SKM-1 treated with dmso at 0.1 percent for 144 hours (cell line): ENCODE results near the gene PHF11.

Experiments
- DNase-seq: peaks from one replicate; lab custom pipeline; 2025; ENCODE audit not compliant: unreplicated experiment; lab: John Stamatoyannopoulos, UW

The PHF11 gene

GRCh38 chr13:49497272-49497671 is 1.5 kb downstream of the PHF11 start:
- DNase-seq, result no peak

- DNase-seq, result no peak
Measured at GRCh38 chr13:49498206-49498605, 2.5 kb downstream of the PHF11 start.

- DNase-seq, result no peak
Measured at GRCh38 chr13:49499889-49500660, 4.3 kb downstream of the PHF11 start.

GRCh38 chr13:49502954-49503353 is 7.2 kb downstream of the PHF11 start:
- DNase-seq, result no peak

GRCh38 chr13:49503951-49504350 is 8.2 kb downstream of the PHF11 start:
- DNase-seq, result no peak

- DNase-seq, result no peak
Measured at GRCh38 chr13:49512578-49512977, 16.8 kb downstream of the PHF11 start.

GRCh38 chr13:49516467-49516866 is 20.7 kb downstream of the PHF11 start:
- no peak for DNase-seq

- no peak for DNase-seq
Measured at GRCh38 chr13:49517461-49517860, 21.7 kb downstream of the PHF11 start.

- no peak for DNase-seq
Measured at GRCh38 chr13:49521224-49521623, 25.5 kb downstream of the PHF11 start.

- no peak for DNase-seq
Measured at GRCh38 chr13:49524740-49525501, 29.2 kb downstream of the PHF11 start.

- DNase-seq, result no peak
Measured at GRCh38 chr13:49527123-49527522, 31.4 kb downstream of the PHF11 start.

GRCh38 chr13:49528161-49528560 is 32.4 kb downstream of the PHF11 start:
- DNase-seq, result no peak

GRCh38 chr13:49530457-49530856 is 34.7 kb downstream of the PHF11 start:
- DNase-seq, result no peak

- no peak for DNase-seq
Measured at GRCh38 chr13:49532593-49532992, 36.8 kb downstream of the PHF11 start.

GRCh38 chr13:49533011-49533410 is 37.3 kb downstream of the PHF11 start:
- no peak for DNase-seq

GRCh38 chr13:49533591-49534269 is 38.0 kb downstream of the PHF11 start:
- DNase-seq, result peak; percentile 36

GRCh38 chr13:49536144-49536873 is 40.6 kb downstream of the PHF11 start:
- no peak for DNase-seq

GRCh38 chr13:49538404-49538803 is 42.7 kb downstream of the PHF11 start:
- no peak for DNase-seq

- no peak for DNase-seq
Measured at GRCh38 chr13:49539313-49539712, 43.6 kb downstream of the PHF11 start.

- DNase-seq, result no peak
Measured at GRCh38 chr13:49539746-49540145, 44.0 kb downstream of the PHF11 start.

GRCh38 chr13:49540552-49540951 is 44.8 kb downstream of the PHF11 start:
- DNase-seq, result no peak
